Keratinocyte (primary cell): ENCODE results near the gene SLF2.

Source experiments
- CTCF ChIP-seq, 3 experiments: IDR thresholded peaks in 1 of 3; conservative IDR thresholded peaks in 1 of 3; optimal IDR thresholded peaks in 1 of 3; 2 replicates in 2 of 3; 3 replicates in 1 of 3; pipeline versions ENCODE3 to v1.5.1; 2011; ENCODE audit warnings: low read length in 3 of 3, mild to moderate bottlenecking in 3 of 3, moderate library complexity in 2 of 3, control low read depth in 1 of 3, inconsistent platforms in 1 of 3; ENCODE audit not compliant: insufficient read depth in 2 of 3; ENCODE audit errors: extremely low read depth in 1 of 3
- EZH2 ChIP-seq: IDR thresholded peaks from one replicate; pipeline ENCODE4 v1.6.1; 2012; ENCODE audit warnings: inconsistent platforms, mild to moderate bottlenecking, low read length, moderate library complexity

DNA sequence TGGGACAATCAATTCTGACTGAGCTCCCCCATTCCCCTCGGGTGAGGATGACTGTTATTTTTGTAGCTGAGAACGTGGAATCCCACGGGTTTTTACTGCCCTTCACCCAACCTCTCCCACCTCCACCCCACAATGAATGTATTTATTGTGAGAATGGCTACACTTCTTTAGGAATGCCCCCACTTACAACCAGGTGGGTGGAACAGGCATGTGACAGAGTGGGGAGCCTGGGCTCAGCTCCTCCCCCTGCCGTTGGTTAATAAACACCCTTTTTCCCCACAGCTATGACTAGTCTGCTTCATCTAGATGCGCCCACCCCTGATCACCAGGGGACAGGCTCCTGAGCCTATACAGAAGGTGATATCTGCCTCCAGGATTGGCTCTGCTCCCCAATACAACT, 72.6 kb downstream of the SLF2 start:
- TF ChIP-seq CTCF (optimal IDR thresholded peaks at IDR 0.05 in 1 of 3, IDR thresholded peaks at IDR 0.05 in 1 of 3, conservative IDR thresholded peaks at IDR 0.05 in 1 of 3; ENCODE audit: extremely low read depth in 1 of 3, insufficient read depth in 2 of 3, low read length in 3 of 3) = no peak
- TF ChIP-seq EZH2 = no peak
